ENCODE results near the gene GALNT10.
A peak's percentile ranks its signal among the peaks of the same experiment; 100 is the strongest.

Gene GALNT10

GRCh38 chr5:154273028-154273617 is 82.6 kb downstream of the GALNT10 start:
- DNase-seq = no peak

GRCh38 chr5:154273963-154274827 is 83.7 kb downstream of the GALNT10 start:
- no peak for DNase-seq

DNA sequence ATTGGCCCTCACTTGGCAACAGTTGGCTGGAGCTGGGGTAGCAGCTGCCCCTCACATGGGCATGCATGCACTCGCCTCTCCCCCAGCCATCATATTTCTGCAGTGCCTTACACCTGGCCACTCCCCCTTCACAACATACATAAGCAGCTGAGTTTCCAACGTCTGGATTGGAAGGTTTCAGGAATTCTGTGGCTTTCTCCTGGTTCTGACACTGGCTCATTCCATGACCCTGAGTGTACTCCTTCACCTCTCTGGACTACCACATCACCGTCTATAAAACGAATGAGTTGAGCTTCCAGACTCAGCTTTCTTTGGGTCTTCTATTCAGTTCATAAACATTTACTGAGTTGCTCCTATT is 84.3 kb downstream of the GALNT10 start:
- no peak for DNase-seq

DNA sequence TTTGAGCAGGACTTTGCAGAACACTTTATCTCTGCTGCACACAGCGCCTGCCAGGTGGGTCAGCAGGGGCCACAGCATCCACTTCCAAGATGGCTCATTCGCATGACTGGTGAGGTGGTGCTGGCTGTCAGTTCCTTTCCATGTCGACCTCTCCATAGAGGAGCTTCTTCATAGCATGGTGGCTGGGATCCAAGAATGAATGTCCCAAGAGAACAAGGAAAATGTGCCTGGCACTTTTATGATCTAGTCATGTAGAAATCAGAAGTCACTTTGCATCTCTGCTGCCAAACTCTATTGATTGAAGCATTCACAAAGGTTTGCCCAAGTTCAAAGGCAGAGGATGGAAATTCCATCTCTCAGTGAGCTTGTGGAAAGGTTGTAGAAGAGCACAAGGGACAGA is 85.0 kb downstream of the GALNT10 start:
- DNase-seq = no peak

DNA sequence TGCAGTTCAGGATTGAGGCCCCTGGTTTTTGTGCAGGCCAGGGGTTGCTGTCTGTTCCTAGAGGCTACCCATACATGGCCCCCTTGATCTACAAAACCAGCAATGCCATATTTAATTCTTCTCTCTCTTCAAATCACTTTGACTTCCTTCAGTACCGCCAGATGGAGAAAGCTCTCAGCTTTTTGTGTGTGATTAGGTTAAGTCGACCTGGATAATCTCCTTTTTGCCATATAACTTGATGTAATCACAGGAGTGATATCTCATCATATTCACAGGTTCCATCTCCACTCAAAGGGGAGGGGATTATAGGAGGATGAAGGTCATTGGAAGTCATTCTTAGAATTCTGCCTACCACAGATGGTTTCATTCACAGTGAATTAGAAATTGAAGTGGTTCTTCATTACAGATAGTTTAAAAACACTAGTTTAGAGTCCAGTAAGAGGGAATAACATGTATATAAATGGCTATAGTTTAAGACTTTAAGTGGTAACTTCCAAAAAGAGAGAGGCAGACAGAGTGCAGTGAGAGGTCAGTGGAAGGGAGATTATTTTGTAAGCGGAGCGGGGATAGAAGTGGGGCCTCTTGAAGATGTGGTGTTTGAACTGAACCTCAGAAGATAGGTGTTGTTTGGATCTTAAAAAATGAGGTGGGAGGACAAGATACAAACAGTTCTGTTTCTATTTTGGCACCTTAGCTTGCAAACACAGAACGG is 85.9 kb downstream of the GALNT10 start:
- no peak for DNase-seq

- no peak for DNase-seq
Observed at GRCh38 chr5:154276973-154277331, 86.4 kb downstream of the GALNT10 start.

DNA sequence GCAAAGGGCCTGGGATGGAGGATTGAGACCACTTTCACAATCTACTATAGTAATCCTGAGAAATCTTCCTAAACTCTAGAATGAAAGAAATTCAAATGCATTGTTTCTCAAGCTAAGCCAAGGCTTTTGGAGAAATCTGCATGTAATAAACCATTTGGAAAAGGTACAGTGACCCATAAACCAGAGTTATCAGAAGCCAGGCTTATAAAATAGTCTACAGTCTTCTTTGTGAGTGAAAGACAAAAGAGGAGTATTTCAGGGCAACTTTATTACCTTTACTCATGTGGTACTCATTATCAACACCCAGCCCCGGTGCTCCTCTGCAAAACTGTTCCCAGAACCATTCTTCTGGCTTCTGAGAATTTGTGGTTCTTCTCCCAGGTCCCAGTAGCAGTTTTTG is 87.0 kb downstream of the GALNT10 start:
- DNase-seq = no peak

DNA sequence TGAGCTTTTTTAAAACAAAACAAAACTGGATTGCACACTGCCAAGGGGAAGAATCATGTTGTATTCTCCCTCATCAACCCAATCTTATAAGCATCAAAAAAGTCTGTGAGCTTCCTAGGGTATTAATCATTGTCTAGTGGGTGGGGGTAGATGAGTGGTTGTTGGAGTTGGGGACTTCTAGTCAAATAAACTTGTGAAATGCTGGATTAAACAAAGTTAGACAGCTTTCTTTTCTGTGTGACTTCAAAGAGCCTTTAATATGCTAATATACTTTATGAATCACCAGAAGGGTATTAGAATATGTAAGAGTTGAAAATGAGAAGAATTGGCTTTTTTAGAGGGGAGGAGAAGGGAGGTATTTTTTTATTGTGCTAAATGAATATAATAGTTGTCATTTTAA is 87.7 kb downstream of the GALNT10 start:
- DNase-seq = no peak

DNA sequence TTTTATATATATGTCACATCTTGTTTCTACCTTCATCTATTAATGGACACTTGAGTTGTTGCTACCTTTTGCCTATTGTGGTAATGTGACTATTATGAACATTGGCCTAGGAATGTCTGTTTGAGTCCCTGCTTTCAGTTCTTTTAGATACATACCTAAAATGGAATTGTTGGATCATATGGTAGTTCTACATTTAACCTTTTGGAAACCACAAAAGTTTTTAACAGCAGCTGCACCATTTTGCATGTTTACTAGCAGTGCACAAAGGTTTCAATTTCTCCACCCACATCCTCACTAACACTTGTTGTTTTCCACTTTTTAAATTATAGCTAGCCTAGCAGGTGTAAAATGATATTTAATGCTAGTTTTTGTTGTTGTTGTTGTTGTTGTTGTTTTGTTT is 88.4 kb downstream of the GALNT10 start:
- DNase-seq = no peak

DNA sequence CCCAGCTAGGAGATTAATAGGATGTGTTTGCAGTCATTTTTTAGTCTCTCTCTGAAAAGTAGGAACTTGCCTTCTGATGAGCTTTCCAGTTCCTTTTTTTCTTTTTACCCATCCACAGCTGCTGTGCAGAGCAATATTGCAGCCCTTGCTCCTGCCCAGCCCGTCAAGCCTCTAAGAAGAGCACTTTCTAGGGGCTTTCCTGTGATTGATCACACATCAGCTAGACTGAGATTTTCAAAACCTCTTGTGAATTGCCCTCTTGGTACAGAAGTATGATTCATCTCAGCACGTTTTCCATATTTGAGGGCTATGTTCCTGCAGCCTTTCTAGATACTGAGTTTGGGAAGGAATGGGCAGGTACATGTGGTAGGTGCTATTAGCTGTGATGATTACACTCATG is 93.9 kb downstream of the GALNT10 start:
- no peak for DNase-seq

- DNase-seq = no peak
Observed at GRCh38 chr5:154285661-154286408, 95.3 kb downstream of the GALNT10 start.

- DNase-seq = no peak
Observed at GRCh38 chr5:154286557-154286956, 96.0 kb downstream of the GALNT10 start.

- no peak for DNase-seq
Observed at GRCh38 chr5:154287136-154287535, 96.6 kb downstream of the GALNT10 start.

DNA sequence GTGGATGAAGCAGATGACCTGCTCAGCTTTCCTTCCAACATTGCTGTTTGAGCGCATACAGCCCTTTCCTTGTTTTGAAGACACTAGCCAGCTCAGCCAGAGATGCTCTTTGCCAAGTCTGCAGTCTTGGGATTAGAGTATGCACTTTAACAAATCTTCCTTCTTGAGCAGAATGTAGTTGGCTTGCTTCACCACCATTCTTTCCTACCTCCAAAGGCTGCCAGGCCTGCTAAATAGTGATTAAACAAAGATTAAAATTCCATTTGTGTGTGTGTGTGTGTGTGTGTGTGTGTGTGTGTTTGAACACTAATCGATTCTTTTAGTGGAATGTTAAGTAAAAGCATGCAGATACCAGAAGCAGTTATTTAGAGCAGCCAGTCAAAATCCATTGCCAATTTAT is 97.6 kb downstream of the GALNT10 start:
- DNase-seq = no peak

DNA sequence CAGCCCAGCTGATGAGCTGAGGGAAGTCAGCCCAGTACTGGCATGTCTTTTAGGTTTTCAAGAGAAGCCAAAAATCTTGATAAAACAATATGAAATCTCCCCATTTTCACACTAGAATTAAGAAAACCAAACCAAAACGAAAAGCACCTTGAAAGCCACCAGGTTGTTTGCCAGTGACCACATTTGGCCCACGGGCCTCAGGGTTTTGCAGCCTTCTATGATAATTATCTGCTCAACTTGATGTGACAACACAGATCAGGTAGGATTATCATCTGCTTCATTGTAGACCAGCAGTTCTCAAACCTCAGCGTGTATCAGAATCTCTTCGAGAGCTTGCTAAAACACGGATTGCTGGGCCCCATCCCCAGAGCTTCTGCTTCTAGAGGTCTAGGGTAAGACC is 101.4 kb downstream of the GALNT10 start:
- DNase-seq = no peak

GRCh38 chr5:154293219-154293618 is 102.7 kb downstream of the GALNT10 start:
- no peak for DNase-seq

- DNase-seq = no peak
Observed at GRCh38 chr5:154295551-154295950, 105.0 kb downstream of the GALNT10 start.

DNA sequence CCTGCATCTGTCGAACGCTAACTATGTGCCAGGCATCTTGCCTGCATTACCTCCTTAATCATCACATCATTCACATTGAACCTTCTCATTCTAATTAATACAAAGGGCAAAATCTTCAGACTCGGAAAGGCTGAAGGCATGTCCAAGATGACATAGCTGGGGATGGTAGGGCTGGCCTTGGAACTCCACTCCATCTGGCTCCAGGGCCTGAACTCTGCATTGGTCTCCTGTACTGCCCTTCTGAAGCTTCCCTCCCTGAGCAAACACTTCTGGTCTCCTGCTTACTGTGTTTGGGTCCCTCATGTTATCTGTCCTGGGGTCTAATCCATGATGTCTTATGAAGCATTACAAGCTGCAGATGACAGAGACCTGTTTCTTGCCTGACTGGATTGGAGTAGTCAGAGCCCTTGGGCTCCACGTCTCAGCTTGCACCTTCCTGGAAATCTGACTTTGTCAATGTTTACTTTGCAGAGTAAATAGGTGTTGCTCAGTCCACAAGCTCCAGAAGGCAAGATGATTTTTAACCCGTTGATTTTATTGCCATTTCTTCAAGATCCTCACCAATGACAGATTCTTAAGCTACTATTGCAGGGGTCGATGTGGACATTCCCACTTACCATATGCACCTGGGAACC is 106.1 kb downstream of the GALNT10 start:
- no peak for DNase-seq

DNA sequence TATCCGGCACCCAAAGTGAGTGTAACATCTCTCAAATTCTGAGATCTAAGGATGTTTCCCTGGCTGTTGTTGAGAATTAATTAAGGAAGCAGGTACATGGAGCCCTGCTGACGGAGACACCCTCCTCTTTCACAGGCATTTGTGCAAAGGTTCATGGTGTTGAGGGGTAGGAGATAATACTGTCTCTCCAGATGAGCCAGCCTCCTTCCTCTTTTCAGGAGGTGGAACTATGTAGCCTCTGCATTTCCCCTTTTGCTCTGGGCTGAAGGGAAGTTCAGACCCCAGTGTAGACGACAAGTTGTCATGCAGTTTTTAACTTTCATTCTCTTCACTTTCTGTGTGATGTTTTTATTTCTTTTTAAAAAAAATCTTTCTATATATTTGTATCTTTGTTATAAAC is 107.5 kb downstream of the GALNT10 start:
- peak; percentile 16 for DNase-seq

GRCh38 chr5:154300207-154300883 is 109.8 kb downstream of the GALNT10 start:
- no peak for DNase-seq

- DNase-seq = no peak
Observed at GRCh38 chr5:154301726-154302125, 111.2 kb downstream of the GALNT10 start.

DNA sequence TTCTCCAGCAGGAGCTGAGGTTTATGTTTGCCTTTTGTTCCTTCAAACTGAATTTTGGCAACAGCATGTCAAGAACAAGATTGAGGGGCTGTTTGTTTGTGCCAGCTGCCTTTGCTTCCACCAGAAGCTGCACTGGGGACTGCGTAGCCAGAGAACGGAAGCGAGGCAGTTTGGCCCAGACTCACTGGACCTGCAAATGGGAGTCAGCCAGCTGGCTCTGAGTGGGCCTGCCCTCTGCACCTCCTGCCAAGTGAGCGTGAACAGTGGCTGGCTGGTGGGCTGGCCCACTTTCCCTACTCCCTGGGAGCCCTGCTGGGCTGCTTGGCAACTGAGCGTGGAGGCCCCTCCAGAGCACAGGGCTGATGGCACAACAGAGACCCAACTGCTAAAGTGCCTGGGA is 111.6 kb downstream of the GALNT10 start:
- no peak for DNase-seq

All from CD4-positive, alpha-beta T cell treated with Interferon gamma for 1 hour (primary cell).